A549 (cell line): ENCODE results near the gene USF1.
A peak's percentile ranks its signal among the peaks of the same experiment; 100 is the strongest.

ENCODE experiments used
- CHD2 ChIP-seq: fragments of 150-350 bp; IDR thresholded peaks from 2 replicates; pipeline ENCODE4 v1.6.1; 2014; ENCODE audit warnings: low read length; ENCODE audit not compliant: partially characterized antibody
- ESRRA ChIP-seq: fragments of 150-350 bp; IDR thresholded peaks from 2 replicates; pipeline ENCODE4 v1.6.1; 2014; ENCODE audit warnings: mild to moderate bottlenecking, low read length, borderline replicate concordance
- FOSB ChIP-seq: fragments of 250-450 bp; sonication (Bioruptor Pico); IDR thresholded peaks from 2 replicates; pipeline ENCODE4 v1.5.0; 2020; ENCODE audit warnings: mild to moderate bottlenecking, moderate library complexity
- HOXB13 ChIP-seq: fragments of 250-450 bp; sonication (Bioruptor Pico); IDR thresholded peaks from 2 replicates; pipeline ENCODE4 v1.5.0; 2020; ENCODE audit warnings: low read depth, mild to moderate bottlenecking, moderate library complexity
- KDM1A ChIP-seq: fragments of 200-600 bp; sonication (generic); IDR thresholded peaks from 2 replicates; pipeline ENCODE4 v1.6.1; 2016; ENCODE audit warnings: low read depth, mild to moderate bottlenecking
- KDM5A ChIP-seq: fragments of 200-600 bp; sonication (generic); IDR thresholded peaks from 2 replicates; pipeline ENCODE4 v1.6.1; 2016; ENCODE audit warnings: antibody characterized with exemption, mild to moderate bottlenecking
- MAFK ChIP-seq: fragments of 450-650 bp; IDR thresholded peaks from 2 replicates; pipeline ENCODE4 v1.6.1; 2014; ENCODE audit not compliant: partially characterized antibody
- POLR2A ChIP-seq: IDR thresholded peaks from 2 replicates; pipeline ENCODE4 v1.6.1; 2012; ENCODE audit warnings: mild to moderate bottlenecking, low read length
- RAD21 ChIP-seq, 2 experiments: fragments of >200 bp in 1 of 2; sonication (Bioruptor Twin) in 1 of 2; formaldehyde crosslinking in 1 of 2; IDR thresholded peaks in 1 of 2; conservative IDR thresholded peaks in 1 of 2; 2 replicates in 1 of 2; 3 replicates in 1 of 2; pipeline ENCODE4 v1.6.1; 2012 to 2018; ENCODE audit warnings: inconsistent platforms in 1 of 2
- SREBF2 ChIP-seq: fragments of 450-650 bp; IDR thresholded peaks from 2 replicates; pipeline ENCODE4 v1.6.1; 2014; ENCODE audit warnings: mild to moderate bottlenecking, moderate library complexity
- TP53 ChIP-seq: fragments of 250-450 bp; sonication (Bioruptor Pico); IDR thresholded peaks from 2 replicates; pipeline ENCODE4 v1.5.0; 2021; ENCODE audit warnings: mild to moderate bottlenecking, moderate library complexity
- ZFP36 ChIP-seq: fragments of 450-650 bp; IDR thresholded peaks from 2 replicates; pipeline ENCODE4 v1.6.1; 2014; ENCODE audit warnings: borderline replicate concordance; ENCODE audit not compliant: partially characterized antibody
- TF ChIP-seq, protein P1 (sequence below): fragments of 200-600 bp; sonication (generic); IDR thresholded peaks from 2 replicates; pipeline ENCODE4 v1.6.1; 2016; ENCODE audit warnings: antibody characterized with exemption, mild to moderate bottlenecking, moderate library complexity
- TF ChIP-seq, protein P2 (sequence below): fragments of >200 bp; sonication (Bioruptor Twin); formaldehyde crosslinking; IDR thresholded peaks from 3 replicates; pipeline ENCODE4 v1.5.1; 2016

DNA sequence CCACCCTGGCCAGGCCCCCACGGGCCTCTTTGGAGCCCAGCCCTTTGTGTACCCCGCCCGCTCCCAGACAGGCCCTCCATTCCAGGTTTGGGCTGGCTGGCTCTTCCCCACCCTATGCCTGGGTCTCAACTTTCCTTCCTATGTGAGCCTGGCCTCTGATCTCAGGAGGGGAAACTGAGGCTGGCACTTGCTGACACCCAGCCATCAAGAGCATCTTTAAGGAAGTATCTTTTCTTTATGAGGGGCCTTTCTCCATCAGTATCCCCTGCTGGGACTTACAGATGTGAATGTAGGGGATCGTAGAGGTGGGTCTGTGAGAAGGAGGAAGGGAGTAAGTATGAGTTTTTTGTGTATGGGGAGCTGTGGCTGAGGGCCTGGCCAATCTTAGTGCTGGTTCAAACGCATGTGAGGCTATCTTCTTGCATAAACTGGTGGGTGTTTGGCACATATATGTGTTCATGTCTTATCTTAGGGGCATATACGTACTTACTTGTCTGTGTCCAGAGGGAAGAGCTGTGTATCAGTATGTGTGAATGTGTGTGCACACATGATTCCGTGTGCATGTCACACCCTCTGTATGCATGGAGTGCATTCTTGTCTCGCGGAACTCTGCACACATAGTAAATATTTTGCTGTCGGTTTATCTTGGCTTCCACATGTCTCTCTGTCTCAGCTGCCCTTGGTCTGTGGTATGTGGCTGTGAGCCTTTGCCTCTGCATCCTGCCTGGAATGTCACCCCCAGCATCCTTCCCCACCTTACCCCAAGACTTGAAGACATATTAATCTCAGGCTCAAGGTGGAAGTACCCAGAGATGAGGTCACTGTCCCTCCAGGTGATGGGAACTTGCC lies 38.2 kb upstream of the USF1 start:
- TF ChIP-seq, protein P1, sequence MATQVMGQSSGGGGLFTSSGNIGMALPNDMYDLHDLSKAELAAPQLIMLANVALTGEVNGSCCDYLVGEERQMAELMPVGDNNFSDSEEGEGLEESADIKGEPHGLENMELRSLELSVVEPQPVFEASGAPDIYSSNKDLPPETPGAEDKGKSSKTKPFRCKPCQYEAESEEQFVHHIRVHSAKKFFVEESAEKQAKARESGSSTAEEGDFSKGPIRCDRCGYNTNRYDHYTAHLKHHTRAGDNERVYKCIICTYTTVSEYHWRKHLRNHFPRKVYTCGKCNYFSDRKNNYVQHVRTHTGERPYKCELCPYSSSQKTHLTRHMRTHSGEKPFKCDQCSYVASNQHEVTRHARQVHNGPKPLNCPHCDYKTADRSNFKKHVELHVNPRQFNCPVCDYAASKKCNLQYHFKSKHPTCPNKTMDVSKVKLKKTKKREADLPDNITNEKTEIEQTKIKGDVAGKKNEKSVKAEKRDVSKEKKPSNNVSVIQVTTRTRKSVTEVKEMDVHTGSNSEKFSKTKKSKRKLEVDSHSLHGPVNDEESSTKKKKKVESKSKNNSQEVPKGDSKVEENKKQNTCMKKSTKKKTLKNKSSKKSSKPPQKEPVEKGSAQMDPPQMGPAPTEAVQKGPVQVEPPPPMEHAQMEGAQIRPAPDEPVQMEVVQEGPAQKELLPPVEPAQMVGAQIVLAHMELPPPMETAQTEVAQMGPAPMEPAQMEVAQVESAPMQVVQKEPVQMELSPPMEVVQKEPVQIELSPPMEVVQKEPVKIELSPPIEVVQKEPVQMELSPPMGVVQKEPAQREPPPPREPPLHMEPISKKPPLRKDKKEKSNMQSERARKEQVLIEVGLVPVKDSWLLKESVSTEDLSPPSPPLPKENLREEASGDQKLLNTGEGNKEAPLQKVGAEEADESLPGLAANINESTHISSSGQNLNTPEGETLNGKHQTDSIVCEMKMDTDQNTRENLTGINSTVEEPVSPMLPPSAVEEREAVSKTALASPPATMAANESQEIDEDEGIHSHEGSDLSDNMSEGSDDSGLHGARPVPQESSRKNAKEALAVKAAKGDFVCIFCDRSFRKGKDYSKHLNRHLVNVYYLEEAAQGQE, result no peak
- TF ChIP-seq KDM1A (no peak), POLR2A (no peak), SREBF2 (no peak), TP53 (CRISPR knock-in tag) (no peak), HOXB13 (CRISPR knock-in tag) (no peak), ZFP36 (no peak), RAD21 (conservative IDR thresholded peaks at IDR 0.05 in 1 of 2, IDR thresholded peaks at IDR 0.05 in 1 of 2) (0 out of 5 replicates have a peak, but pooled peaks of 1 of the 2 experiments have one; percentile 3), MAFK (no peak), FOSB (CRISPR knock-in tag) (no peak), ESRRA (no peak), KDM5A (no peak), CHD2 (no peak)
- TF ChIP-seq, protein P2, sequence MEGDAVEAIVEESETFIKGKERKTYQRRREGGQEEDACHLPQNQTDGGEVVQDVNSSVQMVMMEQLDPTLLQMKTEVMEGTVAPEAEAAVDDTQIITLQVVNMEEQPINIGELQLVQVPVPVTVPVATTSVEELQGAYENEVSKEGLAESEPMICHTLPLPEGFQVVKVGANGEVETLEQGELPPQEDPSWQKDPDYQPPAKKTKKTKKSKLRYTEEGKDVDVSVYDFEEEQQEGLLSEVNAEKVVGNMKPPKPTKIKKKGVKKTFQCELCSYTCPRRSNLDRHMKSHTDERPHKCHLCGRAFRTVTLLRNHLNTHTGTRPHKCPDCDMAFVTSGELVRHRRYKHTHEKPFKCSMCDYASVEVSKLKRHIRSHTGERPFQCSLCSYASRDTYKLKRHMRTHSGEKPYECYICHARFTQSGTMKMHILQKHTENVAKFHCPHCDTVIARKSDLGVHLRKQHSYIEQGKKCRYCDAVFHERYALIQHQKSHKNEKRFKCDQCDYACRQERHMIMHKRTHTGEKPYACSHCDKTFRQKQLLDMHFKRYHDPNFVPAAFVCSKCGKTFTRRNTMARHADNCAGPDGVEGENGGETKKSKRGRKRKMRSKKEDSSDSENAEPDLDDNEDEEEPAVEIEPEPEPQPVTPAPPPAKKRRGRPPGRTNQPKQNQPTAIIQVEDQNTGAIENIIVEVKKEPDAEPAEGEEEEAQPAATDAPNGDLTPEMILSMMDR, result no peak
